Coronary artery (tissue), 2 donors: Measurements from ENCODE around the gene ANKRD39.

Source experiments
- DNase-seq: peaks from one replicate; pipeline ENCODE4 v3.0.0-alpha.2; 2017; ENCODE audit warnings: low spot score
- H3K27ac ChIP-seq, 2 donors: fragments of 200-600 bp; sonication (generic); one replicate each; pipeline ENCODE4 v1.5.1; 2016 to 2019
- H3K4me3 ChIP-seq: fragments of 200-600 bp; sonication (generic); 2 replicates; pipeline ENCODE4 v1.5.1; 2016; ENCODE audit warnings: mild to moderate bottlenecking, moderate library complexity
- TF ChIP-seq, protein P1 (sequence below): fragments of 200-600 bp; sonication (generic); IDR thresholded peaks from one replicate; pipeline ENCODE4 v1.5.1; 2019; ENCODE audit warnings: antibody characterized with exemption

Gene ANKRD39, protein sequence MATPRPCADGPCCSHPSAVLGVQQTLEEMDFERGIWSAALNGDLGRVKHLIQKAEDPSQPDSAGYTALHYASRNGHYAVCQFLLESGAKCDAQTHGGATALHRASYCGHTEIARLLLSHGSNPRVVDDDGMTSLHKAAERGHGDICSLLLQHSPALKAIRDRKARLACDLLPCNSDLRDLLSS

DNA sequence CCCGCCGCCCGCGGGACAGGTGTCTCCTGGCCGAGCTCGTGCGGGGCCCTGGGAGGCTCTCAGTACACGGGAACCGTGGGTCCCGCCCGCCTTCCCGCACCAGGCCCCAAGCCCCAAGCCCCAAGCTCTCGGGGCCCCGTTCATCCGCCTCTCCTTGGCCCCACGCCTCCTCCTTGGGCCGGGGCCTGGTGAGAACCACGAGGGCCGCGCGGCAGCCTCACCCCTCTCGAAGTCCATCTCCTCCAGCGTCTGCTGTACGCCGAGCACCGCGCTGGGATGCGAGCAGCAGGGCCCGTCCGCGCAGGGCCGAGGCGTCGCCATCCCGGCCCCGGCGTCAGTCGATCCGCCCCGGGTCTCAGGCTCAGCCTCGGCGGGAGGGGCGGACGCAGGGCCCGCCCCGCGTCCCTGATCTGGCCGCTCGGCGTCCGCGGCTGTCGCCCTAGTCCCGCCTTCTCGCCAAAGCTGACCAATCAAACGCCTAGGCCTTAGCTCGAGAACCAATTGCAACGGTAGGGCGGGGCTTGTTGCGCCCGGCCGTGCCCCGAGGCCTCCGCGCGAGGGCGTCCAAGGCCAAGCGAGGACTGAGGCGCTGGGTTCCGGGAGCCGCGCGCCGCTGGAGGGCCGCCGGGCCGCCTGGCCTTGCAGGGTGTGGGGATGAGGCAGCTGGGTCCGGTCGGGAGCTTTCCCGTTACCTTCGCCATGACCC lies at the start of gene ANKRD39:
Gene ANKRD39, minus strand, starts transcription at position 350 of the 706 bp plus-strand sequence. Its CDS starts 29 bp downstream, at position 321.
- Histone ChIP-seq H3K27ac (peak within 1 kb of the TSS; percentile 84 to 88), H3K4me3 (peak within 1 kb of the TSS; percentile 94)
- peak; percentile 98 for DNase-seq
- TF ChIP-seq, protein P1, sequence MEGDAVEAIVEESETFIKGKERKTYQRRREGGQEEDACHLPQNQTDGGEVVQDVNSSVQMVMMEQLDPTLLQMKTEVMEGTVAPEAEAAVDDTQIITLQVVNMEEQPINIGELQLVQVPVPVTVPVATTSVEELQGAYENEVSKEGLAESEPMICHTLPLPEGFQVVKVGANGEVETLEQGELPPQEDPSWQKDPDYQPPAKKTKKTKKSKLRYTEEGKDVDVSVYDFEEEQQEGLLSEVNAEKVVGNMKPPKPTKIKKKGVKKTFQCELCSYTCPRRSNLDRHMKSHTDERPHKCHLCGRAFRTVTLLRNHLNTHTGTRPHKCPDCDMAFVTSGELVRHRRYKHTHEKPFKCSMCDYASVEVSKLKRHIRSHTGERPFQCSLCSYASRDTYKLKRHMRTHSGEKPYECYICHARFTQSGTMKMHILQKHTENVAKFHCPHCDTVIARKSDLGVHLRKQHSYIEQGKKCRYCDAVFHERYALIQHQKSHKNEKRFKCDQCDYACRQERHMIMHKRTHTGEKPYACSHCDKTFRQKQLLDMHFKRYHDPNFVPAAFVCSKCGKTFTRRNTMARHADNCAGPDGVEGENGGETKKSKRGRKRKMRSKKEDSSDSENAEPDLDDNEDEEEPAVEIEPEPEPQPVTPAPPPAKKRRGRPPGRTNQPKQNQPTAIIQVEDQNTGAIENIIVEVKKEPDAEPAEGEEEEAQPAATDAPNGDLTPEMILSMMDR = peak; percentile 72

DNA sequence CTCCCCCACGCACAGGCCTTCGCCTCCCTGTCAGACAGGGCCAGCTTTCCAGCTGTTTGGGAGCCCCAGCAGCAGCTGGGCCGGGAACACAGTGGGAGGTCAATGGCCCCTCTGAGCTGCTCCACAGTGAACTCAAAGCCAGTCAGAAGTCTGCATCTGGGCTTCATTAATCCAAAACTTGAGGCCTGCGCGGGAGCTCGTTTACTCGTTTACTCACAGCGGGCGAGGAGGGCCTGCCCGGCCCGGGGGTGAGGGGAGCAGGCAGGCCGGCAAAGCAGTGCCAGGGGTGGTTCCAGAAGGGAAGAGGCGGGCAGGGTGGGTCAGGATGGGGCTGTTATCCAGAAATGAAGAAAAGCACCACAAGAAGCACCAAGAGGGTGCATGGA lies 48.9 kb upstream of the ANKRD39 start:
- H3K27ac ChIP-seq = peak overlapping the region; percentile 95
- TF ChIP-seq, protein P1 = no peak
- H3K4me3 ChIP-seq = peak overlapping the region; percentile 68
- peak; percentile 80 for DNase-seq

DNA sequence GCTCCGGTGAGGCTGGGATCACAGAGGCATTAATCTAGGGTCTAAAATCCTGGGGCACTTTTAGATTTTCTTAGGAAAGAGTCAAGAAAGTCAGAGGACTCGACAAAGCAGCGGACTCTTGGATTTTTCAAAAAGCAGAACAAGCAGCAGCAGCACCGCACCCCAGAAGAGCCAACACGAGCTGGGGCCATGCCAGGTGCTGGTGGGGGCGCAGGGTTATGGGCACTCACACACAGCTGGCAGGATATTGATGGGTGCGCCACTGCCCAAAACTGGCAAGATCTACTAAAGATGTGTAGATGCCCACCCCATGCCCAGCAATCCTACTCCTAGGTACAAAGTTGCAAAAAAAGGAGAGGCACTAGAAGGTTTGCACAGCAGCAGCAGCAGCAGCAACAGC lies 46.0 kb upstream of the ANKRD39 start:
- Histone ChIP-seq H3K27ac (peak overlapping the region in 1 of 2 donors; percentile 26), H3K4me3 (no peak overlapping the region)
- TF ChIP-seq, protein P1 = no peak
- DNase-seq = no peak

GRCh38 chr2:96903318-96903717 lies 45.5 kb upstream of the ANKRD39 start:
- H3K4me3 ChIP-seq = no peak overlapping the region
- DNase-seq = no peak
- TF ChIP-seq, protein P1 = no peak
- peak overlapping the region in 1 of 2 donors; percentile 26 for H3K27ac ChIP-seq

DNA sequence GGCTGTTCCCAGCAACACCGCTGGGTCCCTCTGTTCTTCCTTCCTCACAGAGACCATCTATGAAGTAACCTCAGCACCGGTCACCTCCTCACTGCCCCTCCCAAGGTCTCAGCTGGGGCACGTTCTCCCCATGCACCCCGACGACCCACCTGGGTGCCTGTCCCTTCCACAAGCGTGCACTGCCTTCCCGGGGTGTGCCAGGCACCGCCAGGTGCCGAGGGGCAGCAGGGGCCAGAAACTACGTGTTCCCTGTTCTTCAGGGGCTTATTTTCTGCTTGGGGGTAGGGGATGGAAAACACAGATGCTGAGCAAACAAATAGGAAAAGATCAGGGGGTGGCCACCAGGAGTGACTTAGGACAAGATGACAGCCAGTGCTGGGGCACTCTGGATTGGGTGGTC lies 42.4 kb upstream of the ANKRD39 start:
- H3K4me3 ChIP-seq = no peak overlapping the region
- TF ChIP-seq, protein P1 = no peak
- no peak overlapping the region for H3K27ac ChIP-seq
- DNase-seq = no peak

- TF ChIP-seq, protein P1 = no peak
- Histone ChIP-seq H3K27ac (no peak overlapping the region), H3K4me3 (no peak overlapping the region)
- DNase-seq = no peak
These were observed 41.6 kb upstream of the ANKRD39 start for GRCh38 chr2:96899413-96899741.
